HK-2 (cell line): ENCODE results near the gene DMPK.
"Not testable (repeated sequence)": the region's sequence is repeated elsewhere in the genome, so short reads cannot be mapped to it uniquely, and the experiment has no call there.

Experiments used
- DNase-seq: peaks from one replicate; pipeline ENCODE4 v3.0.0-alpha.2; 2018; ENCODE audit not compliant: unreplicated experiment

The DMPK gene

DNA sequence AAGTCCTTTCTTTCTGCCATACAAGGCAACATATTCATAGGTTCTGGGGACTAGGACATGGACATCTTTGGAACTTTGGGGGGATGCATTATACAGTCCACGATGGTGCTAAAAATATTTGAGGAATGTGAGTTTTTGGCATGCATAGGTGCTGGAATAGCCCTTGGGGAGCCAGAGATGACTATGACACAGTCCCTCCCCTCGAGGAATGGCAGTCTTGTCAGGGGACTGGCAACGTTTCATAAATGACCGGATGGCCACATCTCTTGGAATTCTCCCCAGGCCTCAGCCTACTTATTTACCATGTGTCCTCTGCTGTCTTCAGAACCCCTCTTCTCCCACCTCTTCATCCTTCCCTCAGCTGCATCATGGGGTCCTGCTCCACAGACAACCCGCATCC lies 35.4 kb downstream of the DMPK start:
- DNase-seq = no peak

DNA sequence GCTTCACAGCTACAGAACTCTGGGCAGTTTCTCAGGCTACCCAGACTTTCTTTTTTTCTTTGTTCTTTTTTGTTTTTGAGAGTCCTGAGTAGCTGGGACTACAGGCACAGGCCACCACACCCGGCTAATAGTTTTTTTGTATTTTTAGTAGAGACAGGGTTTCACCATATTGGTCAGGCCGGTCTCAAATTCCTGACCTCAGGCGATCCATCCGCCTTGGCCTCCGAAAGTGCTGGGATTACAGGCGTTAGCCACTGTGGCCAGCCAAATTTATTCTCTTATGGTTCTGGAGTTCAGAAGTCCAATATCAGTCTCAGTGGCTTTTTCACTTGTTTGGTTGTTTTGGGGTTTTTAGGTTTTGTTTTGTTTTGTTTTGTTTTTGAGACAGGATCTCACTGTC lies 36.7 kb downstream of the DMPK start:
- DNase-seq = no peak

DNA sequence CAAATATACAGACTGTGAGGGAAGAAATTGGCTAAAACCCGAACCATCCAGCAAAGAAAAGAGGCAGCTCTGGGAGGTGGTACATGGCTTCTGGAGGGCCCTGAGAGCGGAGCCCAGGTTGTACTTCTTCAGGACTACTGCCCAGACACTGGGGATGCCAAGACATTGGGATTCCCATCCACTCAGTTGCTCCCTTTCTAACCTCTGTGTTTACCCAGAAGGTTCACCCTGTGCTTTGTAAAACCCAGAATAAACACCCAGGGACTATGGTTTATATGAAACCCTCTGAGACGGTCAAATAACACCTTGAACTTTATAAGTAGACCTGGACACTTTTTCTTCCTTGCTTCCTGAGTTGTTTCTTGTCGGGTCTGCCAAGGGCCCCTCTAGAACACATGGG lies 39.3 kb downstream of the DMPK start:
- DNase-seq = no peak

DNA sequence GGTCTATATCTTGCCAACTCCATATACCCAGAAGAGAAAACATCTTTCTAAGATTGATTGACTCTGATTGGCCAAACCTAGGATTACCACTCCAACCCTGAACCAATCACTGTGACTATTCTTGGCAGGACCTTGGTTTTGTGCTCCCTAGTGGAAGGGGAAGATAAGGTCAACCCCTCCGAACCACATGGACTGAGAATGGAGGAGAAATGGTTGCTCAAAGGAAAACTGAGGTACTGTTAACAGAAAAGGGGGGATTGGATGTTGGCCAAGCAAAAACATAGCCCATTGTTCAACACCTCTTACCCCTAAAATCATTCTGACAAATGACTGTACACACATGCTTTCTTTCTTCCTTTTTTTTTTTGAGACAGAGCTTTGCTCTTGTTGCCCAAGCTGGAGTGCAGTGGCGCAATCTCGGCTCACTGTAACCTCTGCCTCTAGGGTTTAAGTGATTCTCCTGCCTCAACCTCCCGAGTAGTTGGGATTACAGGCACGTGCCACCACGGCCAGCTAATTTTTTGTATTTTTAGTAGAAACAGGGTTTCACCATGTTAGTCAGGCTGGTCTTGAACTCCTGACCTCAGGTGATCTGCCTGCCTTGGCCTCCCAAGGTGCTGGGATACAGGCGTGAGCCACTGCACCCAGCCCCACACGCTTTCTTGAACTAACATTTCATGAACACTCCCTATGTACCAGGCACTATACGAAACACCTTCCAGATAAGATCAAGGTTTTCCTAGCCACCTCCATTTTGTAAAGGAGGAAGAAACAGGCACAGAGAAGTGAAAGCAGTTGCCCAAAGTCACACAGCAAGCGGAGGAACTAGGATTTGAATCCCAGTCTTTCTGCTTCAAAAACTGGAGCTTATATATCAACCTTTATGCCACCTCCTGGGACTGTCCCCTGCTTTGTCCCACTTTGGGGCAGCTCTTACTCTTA lies 42.5 kb downstream of the DMPK start:
- DNase-seq = no peak

DNA sequence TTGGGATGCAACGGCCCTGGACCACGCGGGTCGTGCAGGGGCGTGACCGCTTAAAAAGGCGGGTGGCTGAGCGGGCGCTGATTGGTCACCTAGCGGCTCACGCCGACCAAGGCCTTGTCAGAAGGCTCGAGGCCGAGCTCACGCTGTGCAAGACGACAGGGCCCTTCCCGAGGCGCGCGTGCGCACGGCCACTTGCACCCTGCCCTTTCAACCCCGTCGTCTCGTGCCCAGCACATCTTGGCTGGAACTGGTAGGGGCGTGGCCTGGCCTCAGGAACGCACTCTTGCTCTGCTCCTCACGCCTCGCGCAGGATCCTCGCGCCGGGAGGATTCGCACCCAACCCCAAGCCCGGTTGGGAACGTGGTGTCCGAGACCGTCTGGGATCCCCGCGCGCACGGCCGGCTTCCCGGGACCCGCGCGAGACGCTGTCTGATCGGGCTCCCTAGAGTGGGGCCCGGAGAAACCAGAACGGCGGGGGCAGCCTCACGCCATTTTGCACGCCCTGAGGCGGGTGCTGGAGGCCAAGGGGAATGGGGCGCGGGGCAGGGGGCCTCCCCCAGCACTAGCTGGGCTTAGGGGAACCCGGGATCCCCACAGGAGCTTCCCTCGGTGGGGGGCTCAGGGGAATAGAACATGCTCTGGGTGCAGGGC lies 49.0 kb downstream of the DMPK start, which contains the start of gene MEIOSIN:
Gene MEIOSIN, plus strand, starts transcription at position 280 of the 651 bp plus-strand sequence. CDS start 1,938 bp downstream, outside the sequence.
- DNase-seq = no peak

DNA sequence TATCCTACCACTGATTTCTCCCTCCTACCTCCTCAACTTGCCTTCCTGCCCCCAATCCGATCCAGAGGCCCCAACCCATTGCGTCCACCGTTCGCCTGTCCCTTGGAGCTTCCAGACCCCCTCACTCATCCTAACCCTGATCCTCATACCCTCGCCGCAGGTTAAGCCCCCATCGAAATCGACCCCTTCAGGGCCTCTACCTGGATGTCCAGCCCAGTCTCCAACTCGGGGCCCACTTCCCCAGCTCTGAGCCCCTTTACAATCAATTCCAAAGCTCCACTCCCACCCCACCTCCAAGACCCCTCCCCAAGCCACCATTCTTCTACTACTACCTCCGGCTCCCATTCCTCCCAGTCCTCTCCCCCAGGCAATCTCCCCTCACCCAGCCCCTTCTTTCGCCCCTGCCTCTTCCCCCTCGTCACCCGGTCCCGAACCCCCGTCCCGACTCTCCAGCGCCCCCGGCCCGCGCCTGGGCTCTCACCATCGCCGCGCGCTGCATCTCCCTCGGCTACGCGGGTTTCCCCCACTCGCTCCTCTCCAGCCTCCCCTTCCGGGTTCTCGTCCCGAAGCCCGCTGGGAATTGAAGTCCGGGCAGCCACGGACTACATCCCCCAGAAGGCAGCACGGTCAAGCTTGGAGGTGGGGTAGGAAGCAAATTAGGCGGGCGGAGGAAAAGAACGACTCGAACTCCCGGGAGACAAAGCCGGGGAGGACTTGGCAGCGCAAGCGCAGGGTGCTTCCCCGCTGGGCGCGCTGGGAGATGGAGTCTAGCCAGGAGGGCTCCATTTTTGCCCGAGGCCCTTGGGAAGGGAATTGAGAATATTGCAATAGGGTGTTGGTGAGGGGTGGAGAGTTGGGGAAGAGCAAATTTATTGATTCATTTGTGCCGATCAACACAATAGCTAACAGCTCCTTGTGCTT lies 51.7 kb downstream of the DMPK start, which contains the start of gene FBXO46:
Gene FBXO46, minus strand, starts transcription at position 529 of the 921 bp plus-strand sequence. CDS start 17,401 bp downstream, outside the sequence.
- DNase-seq = peak; percentile 97

DNA sequence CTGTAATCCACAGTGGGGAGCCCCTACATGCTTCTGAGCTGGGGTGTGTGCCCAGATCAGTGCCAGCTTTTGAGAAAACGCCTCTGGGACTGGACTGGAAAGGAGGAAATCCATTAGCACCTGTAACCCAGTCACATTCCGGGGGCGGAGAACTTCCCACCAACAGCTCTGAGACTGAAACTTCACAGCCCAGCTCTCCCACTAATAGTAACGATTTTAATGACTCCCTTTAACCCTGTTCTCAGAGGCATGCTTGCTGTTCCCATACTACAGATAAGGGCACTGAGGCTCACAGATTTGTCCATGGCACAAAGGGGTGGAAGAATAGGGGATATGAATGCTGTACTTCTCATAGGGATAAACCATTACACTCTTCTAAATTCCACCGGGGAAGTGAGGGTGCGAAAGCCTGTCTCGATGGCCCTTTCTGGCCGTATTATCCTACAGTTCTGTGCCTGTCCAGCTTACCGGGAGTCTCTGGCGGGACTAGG lies 52.4 kb downstream of the DMPK start:
- peak; percentile 24 for DNase-seq

DNA sequence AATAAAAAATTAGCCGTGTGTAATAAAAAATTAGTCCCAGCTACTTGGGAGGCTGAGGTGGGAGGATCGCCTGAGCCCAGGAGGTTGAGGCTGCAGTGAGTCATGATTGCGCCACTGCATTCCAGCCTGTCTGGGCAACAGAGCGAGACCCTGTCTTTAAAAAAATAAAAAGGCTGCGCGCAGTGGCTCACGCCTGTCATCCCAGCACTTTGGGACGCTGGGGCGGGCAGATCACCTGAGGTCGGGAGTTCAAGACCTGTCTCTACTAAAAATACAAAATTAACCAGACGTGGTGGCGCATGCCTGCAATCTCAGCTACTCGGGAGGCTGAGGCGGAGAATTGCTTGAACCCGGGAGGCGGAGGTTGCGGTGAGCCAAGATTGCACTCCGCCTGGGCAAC lies 53.6 kb downstream of the DMPK start:
- DNase-seq = not testable (repeated sequence)

DNA sequence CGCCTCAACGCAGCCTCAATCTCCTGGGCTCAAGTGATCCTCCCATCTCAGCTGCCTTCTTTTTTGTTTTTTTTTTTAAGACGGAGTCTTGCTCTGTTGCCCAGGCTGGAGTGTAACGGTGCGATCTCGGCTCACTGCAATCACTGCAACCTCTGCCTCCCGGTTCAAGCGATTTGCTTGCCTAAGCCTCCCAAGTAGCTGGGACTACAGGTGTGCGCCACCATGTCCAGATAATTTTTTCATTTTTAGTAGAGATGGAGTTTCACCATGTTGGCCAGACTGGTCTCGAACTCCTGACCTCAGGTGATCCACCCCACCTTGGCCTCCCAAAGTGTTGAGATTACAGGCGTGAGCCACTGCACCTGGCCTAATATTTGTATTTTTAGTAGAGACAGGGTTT lies 62.2 kb downstream of the DMPK start:
- DNase-seq = not testable (repeated sequence)
